Nephron (organoid): Measurements from ENCODE around the gene RNF214.

ENCODE experiments used
- H3K27ac Mint-ChIP-seq, 3 experiments: 2 replicates each; pipeline ENCODE4 v1.8.0; 2020; ENCODE audit warnings: mixed read lengths in 3 of 3, mild to moderate bottlenecking in 2 of 3, moderate library complexity in 1 of 3
- H3K27me3 Mint-ChIP-seq: 2 replicates; pipeline ENCODE4 v1.8.0; 2021; ENCODE audit warnings: low read depth, mild to moderate bottlenecking, moderate library complexity, mixed read lengths
- H3K36me3 Mint-ChIP-seq: 2 replicates; pipeline ENCODE4 v1.8.0; 2020; ENCODE audit warnings: low read depth, mixed read lengths
- H3K4me1 Mint-ChIP-seq: 2 replicates; pipeline ENCODE4 v1.8.0; 2020; ENCODE audit warnings: mixed read lengths
- H3K4me3 Mint-ChIP-seq, 3 experiments: 2 replicates each; pipeline ENCODE4 v1.8.0; 2020; ENCODE audit warnings: mild to moderate bottlenecking in 3 of 3, mixed read lengths in 3 of 3, moderate library complexity in 2 of 3
- H3K9me3 Mint-ChIP-seq: 2 replicates; pipeline ENCODE4 v1.8.0; 2020; ENCODE audit warnings: mixed read lengths
- TF ChIP-seq, protein P1 (sequence below), 3 experiments: fragments of 200-600 bp; sonication (generic); IDR thresholded peaks; one replicate each; pipeline ENCODE4 v1.5.0; 2021; ENCODE audit warnings: antibody characterized with exemption in 3 of 3; ENCODE audit not compliant: unreplicated experiment in 3 of 3

Gene RNF214

GRCh38 chr11:117195761-117196160, 36.7 kb upstream of the RNF214 start:
- peaks cover 33% of the 10 kb centered on the region for H3K4me1 Mint-ChIP-seq
- H3K9me3 Mint-ChIP-seq = no peaks in the 10 kb centered on the region
- peak overlapping the region in 1 of 3 experiments; percentile 54 for H3K27ac Mint-ChIP-seq
- H3K4me3 Mint-ChIP-seq = no peak overlapping the region
- TF ChIP-seq, protein P1, sequence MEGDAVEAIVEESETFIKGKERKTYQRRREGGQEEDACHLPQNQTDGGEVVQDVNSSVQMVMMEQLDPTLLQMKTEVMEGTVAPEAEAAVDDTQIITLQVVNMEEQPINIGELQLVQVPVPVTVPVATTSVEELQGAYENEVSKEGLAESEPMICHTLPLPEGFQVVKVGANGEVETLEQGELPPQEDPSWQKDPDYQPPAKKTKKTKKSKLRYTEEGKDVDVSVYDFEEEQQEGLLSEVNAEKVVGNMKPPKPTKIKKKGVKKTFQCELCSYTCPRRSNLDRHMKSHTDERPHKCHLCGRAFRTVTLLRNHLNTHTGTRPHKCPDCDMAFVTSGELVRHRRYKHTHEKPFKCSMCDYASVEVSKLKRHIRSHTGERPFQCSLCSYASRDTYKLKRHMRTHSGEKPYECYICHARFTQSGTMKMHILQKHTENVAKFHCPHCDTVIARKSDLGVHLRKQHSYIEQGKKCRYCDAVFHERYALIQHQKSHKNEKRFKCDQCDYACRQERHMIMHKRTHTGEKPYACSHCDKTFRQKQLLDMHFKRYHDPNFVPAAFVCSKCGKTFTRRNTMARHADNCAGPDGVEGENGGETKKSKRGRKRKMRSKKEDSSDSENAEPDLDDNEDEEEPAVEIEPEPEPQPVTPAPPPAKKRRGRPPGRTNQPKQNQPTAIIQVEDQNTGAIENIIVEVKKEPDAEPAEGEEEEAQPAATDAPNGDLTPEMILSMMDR (IDR thresholded peaks at IDR 0.05; ENCODE audit: unreplicated experiment in 3 of 3) = no peak
- H3K36me3 Mint-ChIP-seq = peaks cover 19% of the 10 kb centered on the region
- H3K27me3 Mint-ChIP-seq = no peaks in the 10 kb centered on the region

GRCh38 chr11:117197006-117197405, 35.5 kb upstream of the RNF214 start:
- Mint-ChIP-seq H3K4me1 (peaks cover 40% of the 10 kb centered on the region), H3K4me3 (peak overlapping the region in 1 of 3 experiments; percentile 89), H3K9me3 (no peaks in the 10 kb centered on the region), H3K27me3 (no peaks in the 10 kb centered on the region), H3K36me3 (peaks cover 19% of the 10 kb centered on the region), H3K27ac (peak overlapping the region; percentile 80 to 96 (median 82))
- TF ChIP-seq, protein P1 (IDR thresholded peaks at IDR 0.05; ENCODE audit: unreplicated experiment in 3 of 3) = no peak

DNA sequence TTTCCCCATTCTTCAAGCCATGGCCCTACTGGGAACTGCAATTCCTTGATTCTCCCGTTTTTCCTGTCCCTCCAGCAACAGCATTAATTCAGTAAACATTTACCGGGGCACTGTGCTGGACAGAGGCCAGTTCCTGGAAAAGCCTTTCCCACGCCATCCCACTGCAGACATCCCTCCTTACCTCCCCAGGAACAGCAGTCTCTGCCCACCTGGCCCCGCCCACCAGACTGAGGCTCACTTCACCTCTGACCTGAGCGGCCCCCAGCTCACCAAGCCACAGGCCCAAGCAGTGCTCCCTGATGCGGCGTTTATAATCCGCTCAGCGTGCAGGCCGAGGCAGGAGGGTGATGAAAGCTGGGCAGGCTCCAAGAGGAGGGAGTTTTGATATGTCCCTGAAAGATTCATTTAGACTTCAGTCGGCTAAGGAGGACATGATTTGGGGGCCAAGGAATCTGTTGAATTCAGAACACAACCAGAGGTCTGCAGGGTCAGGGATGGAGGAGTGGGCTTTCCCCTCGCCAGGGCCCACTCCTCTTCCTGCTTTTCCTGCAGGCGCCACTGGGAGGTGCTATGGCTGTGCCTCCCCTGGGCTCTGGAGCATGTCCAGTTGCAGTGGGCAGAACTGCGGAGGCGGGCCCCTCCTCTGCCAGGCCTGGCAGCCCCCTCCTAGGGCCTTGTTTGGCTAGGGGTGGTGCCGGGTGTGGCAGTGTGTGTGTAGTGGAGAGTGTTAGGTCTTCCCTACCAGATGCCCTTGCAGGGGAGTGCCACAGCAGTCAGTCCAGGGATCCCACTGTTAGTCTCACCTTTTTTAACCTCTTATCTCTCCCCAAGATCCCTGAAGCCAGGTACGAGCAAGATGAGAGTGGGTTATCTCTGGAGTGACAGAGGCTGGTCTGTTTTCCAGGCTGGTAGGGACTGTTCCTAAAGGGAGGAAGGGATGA, 34.7 kb upstream of the RNF214 start:
- H3K27me3 Mint-ChIP-seq = no peaks in the 10 kb centered on the region
- peak overlapping the region; percentile 80 to 96 (median 82) for H3K27ac Mint-ChIP-seq
- peaks cover 45% of the 10 kb centered on the region for H3K4me1 Mint-ChIP-seq
- TF ChIP-seq, protein P1 (IDR thresholded peaks at IDR 0.05; ENCODE audit: unreplicated experiment in 3 of 3) = peak; percentile 40 to 60 (median 51)
- H3K4me3 Mint-ChIP-seq = peak overlapping the region; percentile 41 to 89 (median 56)
- no peaks in the 10 kb centered on the region for H3K9me3 Mint-ChIP-seq
- H3K36me3 Mint-ChIP-seq = peaks cover 20% of the 10 kb centered on the region

- Mint-ChIP-seq H3K36me3 (peaks cover 24% of the 10 kb centered on the region), H3K9me3 (no peaks in the 10 kb centered on the region)
- TF ChIP-seq, protein P1 (IDR thresholded peaks at IDR 0.05; ENCODE audit: unreplicated experiment in 3 of 3) = no peak
These were observed 33.9 kb upstream of the RNF214 start for GRCh38 chr11:117198613-117199012.

GRCh38 chr11:117199053-117199915, 33.2 kb upstream of the RNF214 start, which contains the start of gene TAGLN:
TAGLN (plus strand) TSS chr11:117199370; CDS start chr11:117203014, 3,644 bp downstream.
- H3K27me3 Mint-ChIP-seq = no peaks in the 10 kb centered on the region

More at GRCh38 chr11:117198613-117199012, 33.9 kb upstream of the RNF214 start:
- H3K27ac Mint-ChIP-seq = peak overlapping the region; percentile 80 to 96 (median 82)
- peak overlapping the region; percentile 75 to 89 (median 89) for H3K4me3 Mint-ChIP-seq
- H3K27me3 Mint-ChIP-seq = no peaks in the 10 kb centered on the region
- H3K4me1 Mint-ChIP-seq = peaks cover 47% of the 10 kb centered on the region

More at GRCh38 chr11:117199053-117199915, 33.2 kb upstream of the RNF214 start, which contains the start of gene TAGLN:
- Mint-ChIP-seq H3K36me3 (peaks cover 29% of the 10 kb centered on the region), H3K4me3 (peak within 1 kb of the TSS; percentile 75 to 89 (median 89)), H3K27ac (peak within 1 kb of the TSS; percentile 80 to 96 (median 82)), H3K4me1 (peaks cover 53% of the 10 kb centered on the region), H3K9me3 (no peaks in the 10 kb centered on the region)
- TF ChIP-seq, protein P1 (IDR thresholded peaks at IDR 0.05; ENCODE audit: unreplicated experiment in 3 of 3) = no peak
